Measurements from ENCODE around the gene DLG4.
"Not testable (repeated sequence)": the region's sequence is repeated elsewhere in the genome, so short reads cannot be mapped to it uniquely, and the experiment has no call there.

DLG4 gene

DNA sequence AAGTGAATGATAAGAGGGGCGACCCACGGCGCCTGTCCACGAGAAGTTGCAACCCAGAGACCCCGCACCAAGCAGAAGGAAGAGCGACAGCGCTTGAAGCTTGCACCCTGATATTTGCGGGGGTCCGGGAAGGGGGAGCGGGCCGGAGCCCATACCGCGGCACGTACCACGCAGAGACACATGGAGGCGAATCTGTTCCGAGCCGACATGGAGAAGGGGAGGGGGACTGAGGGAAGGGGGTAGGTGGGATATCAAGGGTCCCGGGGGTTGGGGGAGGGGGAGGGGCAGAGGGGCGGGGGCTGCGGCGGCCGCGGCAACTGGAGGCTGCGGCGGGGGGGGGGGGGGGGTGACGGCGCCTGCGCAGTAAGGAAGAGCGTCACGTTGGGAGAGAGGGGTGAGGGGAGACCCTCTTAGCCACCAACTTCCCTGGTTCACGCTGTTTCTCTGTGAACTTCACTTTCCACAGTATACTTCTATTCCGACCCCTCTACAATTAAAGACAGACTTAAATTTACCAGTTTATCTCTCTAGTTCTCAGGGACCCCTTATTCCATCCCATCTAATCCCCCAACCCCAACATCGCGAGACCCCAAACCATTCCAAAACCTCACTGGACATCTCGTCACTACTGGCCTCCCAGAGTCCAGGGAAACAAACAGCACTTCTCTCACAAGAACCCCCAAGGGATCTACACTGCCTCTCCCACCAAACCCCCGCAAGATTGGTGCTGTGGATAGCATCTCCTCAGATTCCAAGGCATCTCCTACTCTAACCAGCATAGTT, 8.0 kb downstream of the DLG4 start:
- DNase-seq: no peak

DNA sequence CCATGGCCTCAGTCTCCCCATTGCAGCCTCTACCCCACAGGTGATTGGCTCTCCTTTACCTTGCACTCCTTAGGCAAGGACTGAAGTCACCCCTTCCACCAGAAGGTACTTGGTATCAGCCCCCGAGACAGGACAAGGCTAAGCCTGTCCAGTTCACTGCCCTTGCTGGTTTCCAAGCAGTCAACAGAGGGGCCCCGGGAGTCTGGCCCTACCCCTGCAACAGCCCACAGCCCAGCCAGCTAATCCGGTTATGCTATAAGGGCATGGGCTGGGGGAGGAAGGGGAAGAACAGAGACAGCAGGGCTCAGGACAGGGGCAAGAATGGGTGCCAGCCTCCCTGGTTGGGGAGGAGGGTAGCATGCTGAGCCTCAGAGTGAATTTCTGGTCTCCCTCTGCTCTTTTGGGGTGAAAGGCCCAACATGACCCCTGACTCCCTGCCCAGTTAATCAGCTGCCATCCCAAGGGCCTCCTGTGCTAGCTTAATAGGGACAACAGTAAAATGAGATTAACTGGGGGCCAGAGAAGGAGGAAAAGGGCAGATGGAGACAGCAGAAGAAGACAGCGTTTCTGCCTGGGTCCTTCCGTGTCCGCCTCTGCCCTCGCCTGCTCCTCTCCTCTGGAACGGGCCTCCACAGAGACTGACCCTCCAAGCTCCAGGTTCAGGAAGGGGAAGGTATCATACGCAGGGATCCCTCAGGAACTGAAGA, 10.7 kb downstream of the DLG4 start:
- DNase-seq: no peak

DNA sequence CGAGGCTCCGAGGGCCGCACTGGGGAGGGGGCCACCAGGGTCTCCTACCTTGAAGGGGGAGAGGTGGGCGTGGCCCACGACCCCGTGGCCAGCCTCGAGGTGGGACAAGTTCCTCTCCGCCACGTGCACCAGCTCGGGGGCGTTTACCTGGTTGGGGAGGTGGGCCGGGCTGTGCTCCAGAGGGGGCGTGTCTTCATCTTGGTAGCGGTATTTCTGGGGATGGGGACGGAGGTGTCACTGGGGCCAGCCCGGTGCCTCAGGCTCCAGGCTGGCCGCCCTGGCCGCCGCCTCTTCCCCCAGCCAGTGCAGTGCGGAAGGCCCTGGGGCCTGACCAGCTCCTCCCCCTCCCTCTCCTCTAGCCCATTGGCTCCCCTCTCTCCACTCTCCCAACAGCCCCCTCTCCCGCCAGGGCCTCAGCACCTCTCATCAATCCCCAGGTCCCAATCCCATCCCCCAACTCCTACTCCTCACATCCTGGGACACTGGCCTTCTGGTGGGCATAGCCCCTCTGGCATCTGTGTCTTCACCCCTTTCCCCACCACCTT, 11.5 kb downstream of the DLG4 start:
- no peak for DNase-seq

DNA sequence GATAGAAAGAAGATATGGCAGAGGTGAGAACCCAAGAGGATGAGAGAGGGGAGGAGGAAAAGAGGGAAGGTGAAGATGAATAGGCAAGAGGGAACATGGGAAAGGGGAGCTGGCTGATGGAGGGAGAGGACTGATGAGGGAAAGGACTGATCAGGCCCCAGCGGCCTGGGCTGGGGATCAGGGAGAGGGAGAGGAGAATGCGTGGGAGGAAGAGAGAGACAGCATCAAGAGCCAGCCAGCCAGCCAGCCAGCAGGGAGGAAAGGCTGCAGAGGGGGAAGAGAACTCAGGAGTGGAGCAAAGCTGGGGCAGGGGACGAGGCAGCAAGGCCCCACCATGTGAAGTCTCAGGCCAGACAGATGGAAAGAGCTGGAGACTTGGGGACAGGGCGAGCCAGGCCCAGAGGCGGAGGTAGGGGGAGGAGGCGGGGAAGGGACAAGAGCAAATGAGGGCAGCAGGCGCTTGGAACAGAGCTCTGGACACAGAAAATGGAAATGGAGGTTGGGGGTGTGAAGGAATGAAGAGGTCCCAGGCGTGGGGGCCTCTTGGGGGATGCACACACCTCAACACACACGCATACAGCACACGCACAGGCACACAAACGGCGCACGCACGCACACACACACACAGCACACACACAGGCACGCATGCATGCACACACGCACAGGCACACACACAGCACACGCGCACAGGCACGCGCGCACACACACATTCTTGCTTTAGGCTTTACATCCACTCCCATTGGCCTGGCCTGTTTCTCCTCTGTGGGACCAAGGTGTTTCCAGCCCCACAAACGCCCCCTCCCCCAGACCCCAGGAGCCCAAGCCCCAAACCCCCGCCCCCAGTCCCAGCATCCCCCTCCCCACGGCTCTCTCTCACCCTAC, 12.3 kb downstream of the DLG4 start:
- no peak for DNase-seq

DNA sequence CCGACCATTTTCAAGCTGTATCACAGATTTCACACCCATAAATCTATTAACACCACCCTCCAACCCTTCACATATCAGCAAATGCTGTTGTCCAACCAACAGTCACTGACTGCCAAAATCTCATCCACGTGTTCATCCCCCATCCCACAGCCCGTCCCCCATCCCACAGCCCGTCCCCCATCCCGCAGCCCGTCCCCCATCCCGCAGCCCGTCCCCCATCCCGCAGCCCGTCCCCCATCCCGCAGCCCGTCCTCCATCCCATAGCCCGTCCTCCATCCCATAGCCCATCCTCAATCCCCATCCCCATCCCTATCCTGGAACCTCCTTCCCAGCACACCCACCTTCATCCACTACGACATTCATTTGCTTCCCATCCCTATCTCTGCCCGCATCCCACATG, 14.1 kb downstream of the DLG4 start:
- no peak for DNase-seq

DNA sequence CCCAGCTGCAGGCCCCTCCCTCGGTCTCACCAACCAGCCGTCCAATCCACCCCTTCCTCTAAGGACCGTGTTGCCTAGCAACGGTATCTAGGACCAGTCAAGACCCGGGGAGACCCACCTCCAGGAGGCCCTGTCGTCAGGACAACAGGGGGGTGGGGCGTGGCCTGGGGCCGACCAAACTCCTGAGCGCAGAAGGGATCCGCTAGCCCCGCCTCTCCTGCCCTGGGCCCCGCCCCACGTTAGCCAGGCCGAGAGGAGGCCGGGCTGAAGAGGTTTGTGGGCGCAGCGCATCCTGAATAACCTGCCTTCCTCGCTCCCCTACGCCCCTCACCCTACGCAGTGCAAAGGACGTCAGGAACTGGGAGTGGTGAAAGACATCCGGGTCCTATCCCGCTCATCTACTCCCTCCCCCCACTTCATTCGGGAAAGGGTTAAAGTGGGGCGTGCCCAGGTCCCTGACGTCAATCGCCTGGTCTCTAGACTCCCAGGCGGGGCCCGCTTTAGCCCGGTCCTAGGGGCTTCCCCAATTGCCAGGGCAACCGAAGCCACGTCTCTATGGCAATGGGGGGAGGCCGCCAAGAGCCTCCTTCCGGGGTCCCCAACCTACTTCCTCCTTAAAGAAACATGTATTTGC, 14.7 kb downstream of the DLG4 start:
- DNase-seq: peak; percentile 94 to 96

DNA sequence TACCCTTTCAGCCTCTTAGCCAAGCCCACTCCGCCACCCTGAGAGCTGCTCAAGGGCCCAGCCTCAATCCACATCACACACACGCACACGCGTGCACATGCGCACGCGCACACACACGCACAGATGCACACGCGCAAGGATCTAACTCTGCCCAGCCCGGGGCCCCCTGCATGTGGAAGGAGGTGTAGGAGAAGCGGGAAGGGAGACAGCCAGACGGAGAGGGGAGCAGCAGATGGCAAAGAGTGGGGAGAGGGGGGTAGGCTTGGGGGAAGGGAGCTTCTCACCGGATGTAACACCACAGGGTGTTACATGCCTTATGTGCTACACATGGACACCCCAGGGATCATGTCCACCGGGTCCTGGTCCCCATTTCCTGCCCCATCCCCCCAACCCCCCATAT, 15.3 kb downstream of the DLG4 start:
- DNase-seq: no peak

DNA sequence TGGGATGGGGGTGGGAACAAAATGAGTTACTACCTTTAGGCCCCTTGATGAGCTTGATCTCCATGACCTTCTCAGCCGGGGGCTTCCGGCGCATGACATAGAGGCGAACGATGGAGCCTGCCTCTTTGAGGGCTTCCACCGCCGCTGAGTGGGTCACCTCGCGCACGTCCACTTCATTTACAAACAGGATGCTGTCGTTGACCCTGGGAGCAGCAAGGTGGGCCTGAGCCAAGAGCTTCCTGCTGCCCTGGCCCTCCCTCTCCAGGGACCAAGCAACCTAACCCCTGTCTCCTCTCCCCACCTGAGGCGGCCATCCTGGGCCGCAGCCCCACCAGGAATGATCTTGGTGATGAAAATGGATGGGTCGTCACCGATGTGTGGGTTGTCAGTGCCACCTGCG, 16.2 kb downstream of the DLG4 start:
- no peak for DNase-seq

DNA sequence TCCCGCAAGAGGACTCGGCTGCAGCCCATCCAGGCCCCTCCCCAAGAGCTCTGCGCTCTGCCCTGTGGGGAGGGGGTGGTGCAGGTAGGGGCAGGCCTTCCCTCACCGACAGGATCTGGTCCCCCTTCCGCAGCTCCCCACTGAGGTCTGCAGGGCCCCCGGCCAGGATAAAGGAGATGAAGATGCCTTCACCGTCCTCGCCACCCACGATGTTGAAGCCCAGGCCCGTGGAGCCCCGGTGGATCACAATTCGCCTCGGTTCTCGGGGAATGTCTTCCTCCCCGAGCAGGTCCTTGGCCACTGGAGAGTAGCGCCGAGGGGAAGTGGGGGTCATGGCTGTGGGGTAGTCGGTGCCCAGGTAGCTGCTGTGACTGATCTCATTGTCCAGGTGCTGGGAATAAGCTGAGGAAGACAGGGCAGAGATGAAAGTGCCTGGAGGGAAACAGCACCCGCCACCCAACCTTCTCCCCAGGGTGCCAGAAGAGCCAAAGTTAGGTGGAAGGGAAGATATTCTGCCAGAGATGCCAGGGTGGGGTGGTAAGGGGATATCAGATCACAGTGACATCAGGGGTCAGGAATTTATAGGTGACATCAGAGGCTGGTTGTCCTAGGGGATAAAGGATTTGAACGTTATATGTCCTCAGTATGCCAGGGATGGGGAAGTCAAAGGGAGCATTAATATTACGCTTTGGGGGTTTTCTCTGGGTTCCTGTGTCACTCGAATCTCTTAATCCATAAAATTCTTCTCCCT, 22.8 kb downstream of the DLG4 start:
- no peak for DNase-seq

DNA sequence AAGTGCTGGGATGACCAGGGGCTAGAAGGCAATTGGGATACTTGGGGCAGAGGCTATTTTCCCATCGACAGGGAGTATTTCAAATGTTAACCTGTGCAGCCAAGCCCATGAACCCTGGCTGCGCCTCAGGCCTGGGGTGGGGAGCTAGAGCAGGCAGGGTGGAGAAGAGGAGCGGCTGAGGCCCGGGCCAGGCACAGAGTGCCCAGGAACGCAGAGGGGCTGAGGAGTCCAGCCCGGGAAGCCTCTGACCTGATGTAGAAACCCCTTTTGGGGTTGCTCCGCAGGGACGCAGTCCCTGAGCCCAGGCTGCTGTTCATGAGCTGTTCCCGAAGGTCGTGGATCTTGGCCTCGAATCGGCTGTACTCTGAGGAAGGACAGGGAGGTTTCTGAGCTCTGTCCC, 23.7 kb downstream of the DLG4 start:
- no peak for DNase-seq

DNA sequence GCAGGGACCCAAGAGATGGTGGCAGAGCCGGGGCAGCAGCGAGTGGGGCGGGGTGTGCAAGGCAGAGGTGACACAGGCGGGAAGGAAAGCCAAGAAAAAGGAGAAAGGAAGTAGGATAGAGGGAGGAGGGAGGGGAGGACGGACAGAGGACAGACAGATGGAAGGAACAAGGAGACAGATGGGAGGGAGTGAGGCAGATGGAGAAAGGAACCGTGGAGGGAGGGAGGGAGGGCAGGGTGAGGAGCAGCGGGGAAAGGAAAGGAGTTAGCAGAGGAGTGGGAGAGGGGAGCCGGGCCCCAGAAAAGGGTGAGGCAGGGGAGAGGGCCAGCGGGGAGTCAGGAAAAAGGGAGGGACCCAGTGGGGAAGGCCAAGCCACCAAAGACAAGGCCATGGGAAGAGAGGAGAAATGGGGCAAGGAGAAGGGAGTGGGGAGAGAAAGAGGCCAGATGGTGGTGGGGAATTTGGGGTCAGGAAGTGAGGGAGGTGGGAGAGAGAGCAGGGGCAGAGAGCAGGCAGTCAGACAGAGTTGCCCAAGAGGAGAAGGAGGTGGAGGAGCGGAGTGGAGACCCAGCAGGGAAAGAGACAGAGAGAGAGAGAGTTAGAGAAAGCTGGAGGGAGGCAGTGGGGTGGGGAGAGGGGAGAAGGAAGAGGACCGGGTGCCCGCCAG, 27.2 kb downstream of the DLG4 start:
- DNase-seq: no peak

DNA sequence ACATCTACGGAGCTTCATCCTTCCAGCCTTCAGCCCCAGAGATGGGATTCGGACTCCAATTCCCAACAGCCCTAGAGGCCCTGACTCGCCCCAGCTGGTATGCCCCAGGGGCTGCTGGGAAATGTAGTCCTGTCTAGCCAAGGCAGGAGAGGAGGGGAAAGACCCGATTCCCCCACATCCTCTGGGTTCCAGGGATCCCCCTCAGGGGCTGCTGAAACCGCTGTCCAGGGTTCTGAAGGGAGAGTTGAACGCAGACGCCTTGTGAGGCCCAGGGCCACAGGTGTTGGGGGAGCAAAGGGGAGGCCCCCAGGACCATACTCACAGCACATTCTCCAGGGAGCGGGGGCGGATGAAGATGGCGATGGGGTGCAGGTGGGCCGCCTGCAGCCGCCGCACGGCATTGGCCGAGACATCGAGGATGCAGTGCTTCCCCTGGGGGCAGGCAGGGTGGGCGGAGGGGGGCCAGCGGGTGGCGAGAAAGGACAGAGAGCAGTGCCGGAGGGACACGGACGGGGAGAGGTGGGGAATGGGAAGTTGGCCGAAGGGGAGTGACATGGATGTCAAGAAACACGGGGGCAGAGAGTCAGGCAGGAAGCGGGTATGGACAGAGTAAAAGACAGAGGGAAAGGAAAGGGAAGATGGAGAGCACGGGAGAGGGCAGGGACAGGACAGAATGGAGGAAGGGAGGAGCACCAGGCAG, 27.9 kb downstream of the DLG4 start:
- DNase-seq: peak; percentile 36 to 52

DNA sequence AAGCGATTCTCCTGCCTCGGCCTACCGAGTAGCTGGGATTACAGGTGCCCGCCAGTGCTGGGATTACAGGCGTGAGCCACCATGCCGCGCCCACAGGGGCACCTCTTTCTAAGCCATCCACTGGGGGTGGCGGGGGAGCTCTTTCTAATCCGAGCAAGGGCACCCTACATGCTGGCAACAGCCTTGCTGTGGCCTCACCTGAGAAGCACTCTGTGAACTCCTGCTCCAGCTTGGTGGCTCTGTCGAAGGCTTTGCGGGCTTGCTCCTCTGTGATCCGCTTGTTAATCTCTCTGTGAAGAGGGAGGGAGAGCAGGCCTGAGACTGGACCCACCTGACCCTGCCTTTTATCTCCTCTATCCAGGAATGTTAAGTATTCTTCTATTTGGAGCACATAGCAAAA, 28.6 kb downstream of the DLG4 start:
- DNase-seq: no peak

DNA sequence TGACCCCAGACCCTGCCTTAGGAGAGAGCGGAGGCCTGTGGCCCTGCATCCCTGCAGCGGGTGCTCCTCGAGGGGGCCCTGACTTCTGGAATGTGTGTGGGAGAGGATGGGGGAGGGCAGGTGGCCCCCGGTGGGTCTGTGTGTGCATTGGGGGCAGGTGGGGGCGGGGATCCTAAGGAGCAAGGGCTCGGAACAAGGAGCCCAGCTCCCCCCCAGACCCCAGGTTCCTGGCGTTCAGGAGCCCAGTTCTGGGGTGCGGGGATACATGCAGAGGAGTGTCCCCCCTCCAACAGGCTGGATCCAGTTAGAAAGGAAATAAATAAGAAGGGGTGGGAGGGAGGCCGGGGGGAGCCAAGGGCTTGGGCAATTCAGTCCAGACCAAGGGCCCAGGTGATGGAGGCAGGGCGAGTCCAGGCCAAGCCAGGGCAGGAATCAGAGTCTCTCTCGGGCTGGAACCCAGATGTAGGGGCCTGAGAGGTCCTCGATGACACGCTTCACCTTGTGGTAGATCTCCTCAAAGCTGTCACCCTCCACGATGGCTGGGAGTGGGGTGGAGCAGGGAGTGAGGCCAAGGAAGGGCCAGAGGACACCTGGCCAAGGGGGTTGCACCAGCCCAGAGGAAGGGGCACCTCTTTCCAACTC, 29.2 kb downstream of the DLG4 start:
- DNase-seq: no peak

DNA sequence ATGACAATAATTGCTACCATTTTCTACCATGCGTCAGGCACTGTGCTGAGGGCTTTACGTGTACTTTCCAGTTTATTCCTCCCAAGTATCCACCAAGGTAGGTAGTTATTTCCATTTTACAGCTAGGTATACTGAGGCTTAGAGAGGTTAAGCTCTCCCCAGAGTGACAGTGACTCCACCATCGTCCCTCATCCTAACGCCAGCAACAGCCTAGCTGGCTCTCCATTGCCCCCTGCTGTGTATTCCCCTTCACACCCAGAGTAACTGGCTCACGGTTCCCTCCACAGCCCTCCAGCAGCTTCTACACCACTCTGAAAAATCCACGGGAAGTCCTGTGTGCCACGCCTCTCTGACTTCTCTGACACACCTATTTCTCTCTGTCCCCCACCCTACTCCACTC, 33.4 kb downstream of the DLG4 start:
- peak; percentile 20 to 31 for DNase-seq

DNA sequence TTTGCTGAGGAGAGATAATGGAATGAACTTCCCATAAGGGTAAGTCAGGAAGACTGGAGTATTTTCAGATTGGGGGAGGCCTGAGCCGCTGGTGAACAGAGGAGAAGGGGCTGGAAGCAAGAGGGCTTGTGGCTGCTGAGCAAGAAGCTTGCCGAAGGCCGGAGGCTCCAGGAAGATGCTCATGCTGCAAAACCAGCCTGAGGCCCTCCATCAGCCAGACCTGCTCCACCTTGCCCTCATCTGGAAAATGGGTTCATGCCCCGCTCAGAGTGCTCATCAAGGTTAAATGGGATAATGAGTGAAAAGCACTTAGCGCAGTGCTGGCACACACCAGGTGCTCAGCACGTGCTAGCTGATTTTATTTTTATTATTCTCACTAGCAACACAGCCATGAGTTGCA, 35.0 kb downstream of the DLG4 start:
- DNase-seq: no peak

DNA sequence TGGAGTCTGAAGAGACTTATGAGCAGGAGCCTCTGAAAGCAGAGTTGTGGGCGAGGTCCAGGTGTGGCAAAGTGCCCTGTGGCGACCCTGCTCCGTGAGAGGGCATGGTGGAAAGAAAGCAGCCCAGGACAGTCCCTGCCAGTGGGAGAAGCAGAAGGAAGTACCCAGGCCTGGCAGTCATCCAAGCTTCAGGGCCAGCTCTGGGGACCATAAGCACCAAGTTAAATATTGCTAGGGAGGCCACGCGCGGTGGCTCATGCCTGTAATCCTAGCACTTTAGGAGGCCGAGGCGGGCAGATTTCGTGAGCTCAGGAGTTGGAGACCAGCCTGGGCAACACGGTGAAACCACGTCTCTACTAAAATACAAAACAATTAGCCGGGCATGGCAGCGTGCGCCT, 35.5 kb downstream of the DLG4 start:
- DNase-seq: peak; percentile 66 to 83

DNA sequence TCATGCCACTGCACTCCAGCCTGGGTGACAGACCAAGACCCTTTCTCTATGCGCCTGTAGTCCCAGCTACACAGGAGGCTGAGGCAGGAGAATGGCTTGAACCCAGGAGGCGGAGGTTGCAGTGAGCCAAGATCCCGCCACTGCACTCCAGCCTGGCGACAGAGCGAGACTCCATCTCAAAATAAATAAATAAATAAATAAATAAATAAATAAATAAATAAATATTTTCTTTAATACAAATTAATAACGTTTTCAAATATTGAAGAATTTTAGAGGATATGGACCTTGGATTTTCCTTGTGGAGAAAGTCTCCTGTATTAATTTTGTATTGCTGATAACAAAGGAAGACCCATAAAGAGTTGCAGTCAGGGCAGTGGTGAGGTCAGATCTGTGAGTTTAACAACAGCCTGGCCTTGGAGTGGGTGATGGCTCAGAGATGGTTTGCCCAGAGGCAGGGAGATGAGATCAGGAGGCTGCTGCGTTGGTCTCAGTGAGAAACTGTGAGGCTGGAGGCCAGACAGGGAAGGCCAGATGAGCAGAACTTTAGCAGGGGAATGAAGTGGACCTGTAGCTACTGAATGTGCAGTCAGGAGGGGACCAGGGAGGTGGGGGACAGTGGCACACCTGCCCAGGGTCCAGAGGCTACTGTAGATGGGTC, 36.1 kb downstream of the DLG4 start:
- DNase-seq: peak in 1 of 2 experiments; percentile 16

DNA sequence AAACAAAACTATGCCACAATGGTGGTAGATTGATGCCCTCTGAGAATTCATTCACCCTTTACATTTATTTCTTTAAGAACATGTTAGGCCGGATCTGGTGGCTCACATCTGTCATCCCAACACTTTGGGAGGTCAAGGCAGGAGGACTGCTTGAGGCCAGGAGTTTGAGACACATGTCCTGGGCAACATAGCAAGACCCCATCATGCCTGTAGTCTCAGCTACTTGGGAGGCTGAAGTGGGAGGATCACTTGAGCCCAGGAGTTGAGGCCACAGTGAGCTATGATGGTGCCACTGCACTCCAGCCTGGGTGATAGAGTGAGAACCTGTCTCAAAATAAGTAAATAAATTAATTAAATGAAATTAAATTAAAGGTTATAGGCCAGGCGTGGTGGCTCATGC, 37.5 kb downstream of the DLG4 start:
- DNase-seq: not testable (repeated sequence)
